Measurements from ENCODE around the gene SH3D21. TPM values are rescaled to one million over a fixed set of nuclear protein-coding genes. Genes with fewer than 3 reads are reported as not detected.
A peak's percentile ranks its signal among the peaks of the same experiment; 100 is the strongest.

The SH3D21 gene
- total RNA-seq, 1 donor from 2014 or later, result 8.5 TPM

- TF ChIP-seq CTCF (IDR thresholded peaks at IDR 0.05), result no peak
- Histone ChIP-seq H3K4me3 (no peak overlapping the region), H3K27ac (no peak overlapping the region), H3K9me3 (no peaks in the 10 kb centered on the region), H3K36me3 (peaks cover 96% of the 10 kb centered on the region), H3K27me3 (ENCODE audit: low read depth) (no peaks in the 10 kb centered on the region), H3K4me1 (peaks cover 38% of the 10 kb centered on the region)
- intact Hi-C loops (cut with DNase I), result no loop called here
- DNase-seq (no peak), ATAC-seq (no peak)
These were observed 18.6 kb upstream of the SH3D21 start for GRCh38 chr1:36287595-36287994.

- no peak overlapping the region for H3K27ac ChIP-seq
- no peak overlapping the region for H3K4me3 ChIP-seq
- no peaks in the 10 kb centered on the region for H3K9me3 ChIP-seq
- DNase-seq (no peak), ATAC-seq (no peak)
- no peak for TF ChIP-seq CTCF (IDR thresholded peaks at IDR 0.05)
- H3K36me3 ChIP-seq, result peaks cover 97% of the 10 kb centered on the region
- intact Hi-C loops (cut with DNase I), result no loop called here
- peaks cover 17% of the 10 kb centered on the region for H3K4me1 ChIP-seq
- no peaks in the 10 kb centered on the region for H3K27me3 ChIP-seq (ENCODE audit: low read depth)
These were observed 10.8 kb upstream of the SH3D21 start for GRCh38 chr1:36295390-36295789.

- Histone ChIP-seq H3K36me3 (peaks cover 97% of the 10 kb centered on the region), H3K27ac (no peak overlapping the region)
These were observed 9.1 kb upstream of the SH3D21 start for GRCh38 chr1:36297062-36297461.

GRCh38 chr1:36298640-36299039, 7.5 kb upstream of the SH3D21 start:
- DNase-seq (no peak), ATAC-seq (no peak)
- intact Hi-C loops (cut with DNase I), result no loop called here
- no peak for TF ChIP-seq CTCF (IDR thresholded peaks at IDR 0.05)
- peaks cover 99% of the 10 kb centered on the region for H3K36me3 ChIP-seq
- H3K27me3 ChIP-seq (ENCODE audit: low read depth), result no peaks in the 10 kb centered on the region
- H3K9me3 ChIP-seq, result no peaks in the 10 kb centered on the region
- H3K4me1 ChIP-seq, result peaks cover 15% of the 10 kb centered on the region
- no peak overlapping the region for H3K4me3 ChIP-seq
- H3K27ac ChIP-seq, result no peak overlapping the region

More at GRCh38 chr1:36297062-36297461, 9.1 kb upstream of the SH3D21 start:
- intact Hi-C loops (cut with DNase I), result no loop called here
- no peak for DNase-seq
- no peak overlapping the region for H3K4me3 ChIP-seq
- no peaks in the 10 kb centered on the region for H3K9me3 ChIP-seq
- no peaks in the 10 kb centered on the region for H3K27me3 ChIP-seq (ENCODE audit: low read depth)
- peaks cover 15% of the 10 kb centered on the region for H3K4me1 ChIP-seq
- no peak for ATAC-seq
- TF ChIP-seq CTCF (IDR thresholded peaks at IDR 0.05), result no peak

GRCh38 chr1:36300526-36300925, 5.6 kb upstream of the SH3D21 start:
- no peak for DNase-seq
- Histone ChIP-seq H3K9me3 (no peaks in the 10 kb centered on the region), H3K4me1 (peaks cover 18% of the 10 kb centered on the region), H3K27ac (peak overlapping the region; percentile 65), H3K36me3 (peaks cover 91% of the 10 kb centered on the region), H3K27me3 (ENCODE audit: low read depth) (no peaks in the 10 kb centered on the region), H3K4me3 (no peak overlapping the region)
- ATAC-seq, result peak; percentile 25 to 31
- intact Hi-C loops (cut with DNase I), result no loop called here
- no peak for TF ChIP-seq CTCF (IDR thresholded peaks at IDR 0.05)

- Histone ChIP-seq H3K4me3 (no peak overlapping the region), H3K36me3 (peaks cover 84% of the 10 kb centered on the region), H3K4me1 (peaks cover 25% of the 10 kb centered on the region), H3K9me3 (no peaks in the 10 kb centered on the region), H3K27ac (no peak overlapping the region), H3K27me3 (ENCODE audit: low read depth) (no peaks in the 10 kb centered on the region)
- DNase-seq, result no peak
- no peak for ATAC-seq
- intact Hi-C loops (cut with DNase I), result no loop called here
- TF ChIP-seq CTCF (IDR thresholded peaks at IDR 0.05), result no peak
These were observed 4.9 kb upstream of the SH3D21 start for GRCh38 chr1:36301220-36301619.
